Neural progenitor cell (in vitro differentiated cells): ENCODE data around the gene SOD3. TPM values are rescaled to one million over a fixed set of nuclear protein-coding genes. Genes with fewer than 3 reads are reported as not detected.

Experiments
- DNase-seq: peaks from one replicate; pipeline ENCODE4 v3.0.0-alpha.2; 2016; ENCODE audit warnings: low spot score
- H2AFZ ChIP-seq: fragments of 200-600 bp; sonication (generic); replicated peaks from 2 replicates; pipeline ENCODE4 v1.6.1; 2016; ENCODE audit warnings: antibody characterized with exemption
- H3F3A ChIP-seq: fragments of 200-600 bp; sonication (generic); 2 replicates; pipeline ENCODE4 v1.6.1; 2016; ENCODE audit warnings: antibody characterized with exemption, low read depth
- H3K27ac ChIP-seq: fragments of 200-600 bp; sonication (generic); 2 replicates; pipeline ENCODE4 v1.5.1; 2016; ENCODE audit warnings: mild to moderate bottlenecking
- H3K27me3 ChIP-seq: fragments of 200-600 bp; sonication (generic); 2 replicates; pipeline ENCODE4 v1.6.1; 2016; ENCODE audit warnings: mild to moderate bottlenecking, moderate library complexity
- H3K36me3 ChIP-seq: fragments of 200-600 bp; sonication (generic); 2 replicates; pipeline ENCODE4 v1.5.1; 2016
- H3K4me1 ChIP-seq: fragments of 200-600 bp; sonication (generic); 2 replicates; pipeline ENCODE4 v1.6.1; 2016; ENCODE audit warnings: mixed run types
- H3K4me2 ChIP-seq: fragments of 200-600 bp; sonication (generic); 2 replicates; pipeline ENCODE4 v1.6.1; 2016
- H3K4me3 ChIP-seq: fragments of 200-600 bp; sonication (generic); 2 replicates; pipeline ENCODE4 v1.5.1; 2016
- H3K79me2 ChIP-seq: fragments of 200-600 bp; sonication (generic); 2 replicates; pipeline ENCODE4 v1.6.1; 2016; ENCODE audit warnings: low read depth
- H3K9ac ChIP-seq: fragments of 200-600 bp; sonication (generic); 2 replicates; pipeline ENCODE4 v1.6.1; 2016
- H3K9me3 ChIP-seq: fragments of 200-600 bp; sonication (generic); 2 replicates; pipeline ENCODE4 v1.5.1; 2016; ENCODE audit warnings: low read depth
- H4K20me1 ChIP-seq: fragments of 200-600 bp; sonication (generic); 2 replicates; pipeline ENCODE4 v1.6.1; 2016; ENCODE audit warnings: low read depth
- H3K27ac Mint-ChIP-seq: 3 replicates; pipeline ENCODE4 v1.8.0; 2021; ENCODE audit warnings: mixed read lengths
- H3K27me3 Mint-ChIP-seq: 2 replicates; pipeline ENCODE4 v1.8.0; 2022; ENCODE audit warnings: low read depth, mild to moderate bottlenecking, inconsistent platforms, moderate library complexity, mixed read lengths; ENCODE audit not compliant: insufficient read depth
- H3K36me3 Mint-ChIP-seq: 3 replicates; pipeline ENCODE4 v1.8.0; 2021; ENCODE audit warnings: mixed read lengths
- H3K4me1 Mint-ChIP-seq: 3 replicates; pipeline ENCODE4 v1.8.0; 2021; ENCODE audit warnings: mixed read lengths
- H3K4me3 Mint-ChIP-seq: 3 replicates; pipeline ENCODE4 v1.8.0; 2021; ENCODE audit warnings: mild to moderate bottlenecking, moderate library complexity, mixed read lengths
- H3K9me3 Mint-ChIP-seq: 3 replicates; pipeline ENCODE4 v1.8.0; 2020; ENCODE audit warnings: mixed read lengths
- CTCF ChIP-seq: fragments of 200-600 bp; sonication (generic); IDR thresholded peaks from 2 replicates; pipeline ENCODE4 v1.5.1; 2017; ENCODE audit warnings: antibody characterized with exemption, mild to moderate bottlenecking
- EZH2 ChIP-seq: fragments of 200-600 bp; sonication (generic); IDR thresholded peaks from 2 replicates; pipeline ENCODE4 v1.6.1; 2017; ENCODE audit warnings: antibody characterized with exemption, mild to moderate bottlenecking, moderate library complexity
- EZH2phosphoT487 ChIP-seq: fragments of 200-600 bp; sonication (generic); IDR thresholded peaks from 2 replicates; pipeline ENCODE4 v1.6.1; 2017; ENCODE audit warnings: antibody characterized with exemption
- total RNA-seq: library from RNA; depleted of rRNA; stranded (reverse); fragments of >200 nt; gene quantifications from 2 replicates; pipeline ENCODE4 v1.2.3, GENCODE V29; 2015; ENCODE audit warnings: low replicate concordance

The SOD3 gene
- total RNA-seq, 1 donor from 2014 or later, result 0.11 TPM

GRCh38 chr4:24764345-24764744 lies 31.0 kb upstream of the SOD3 start:
- H3K79me2 ChIP-seq, result no peaks in the 10 kb centered on the region
- H3K4me1 ChIP-seq, result peaks cover 2% of the 10 kb centered on the region
- H3K4me2 ChIP-seq, result no peak overlapping the region
- TF ChIP-seq CTCF (no peak), EZH2 (no peak), EZH2phosphoT487 (no peak)
- Mint-ChIP-seq H3K4me1 (no peaks in the 10 kb centered on the region), H3K9me3 (peaks cover 3% of the 10 kb centered on the region), H3K27ac (no peak overlapping the region), H3K4me3 (no peak overlapping the region), H3K27me3 (peaks cover 2% of the 10 kb centered on the region), H3K36me3 (no peaks in the 10 kb centered on the region)
- H3F3A ChIP-seq, result no peaks in the 10 kb centered on the region
- H3K27me3 ChIP-seq, result no peaks in the 10 kb centered on the region
- H2AFZ ChIP-seq, result no peak overlapping the region
- H3K36me3 ChIP-seq, result no peaks in the 10 kb centered on the region
- H4K20me1 ChIP-seq, result no peaks in the 10 kb centered on the region
- H3K4me3 ChIP-seq, result no peak overlapping the region
- DNase-seq, result no peak
- no peak overlapping the region for H3K9ac ChIP-seq
- no peak overlapping the region for H3K27ac ChIP-seq
- H3K9me3 ChIP-seq, result no peaks in the 10 kb centered on the region

- DNase-seq, result no peak
- peaks cover 3% of the 10 kb centered on the region for H3K9me3 Mint-ChIP-seq
- H3K27me3 Mint-ChIP-seq, result peaks cover 4% of the 10 kb centered on the region
- Histone ChIP-seq H2AFZ (no peak overlapping the region), H3K27me3 (no peaks in the 10 kb centered on the region), H3K4me2 (no peak overlapping the region), H3K36me3 (no peaks in the 10 kb centered on the region), H3K4me1 (peaks cover 7% of the 10 kb centered on the region), H3K9ac (no peak overlapping the region), H3K27ac (no peak overlapping the region), H3F3A (no peaks in the 10 kb centered on the region), H3K79me2 (no peaks in the 10 kb centered on the region), H3K9me3 (no peaks in the 10 kb centered on the region), H3K4me3 (no peak overlapping the region), H4K20me1 (no peaks in the 10 kb centered on the region)
- H3K4me1 Mint-ChIP-seq, result peaks cover 8% of the 10 kb centered on the region
- no peak overlapping the region for H3K4me3 Mint-ChIP-seq
- no peak overlapping the region for H3K27ac Mint-ChIP-seq
- H3K36me3 Mint-ChIP-seq, result no peaks in the 10 kb centered on the region
- TF ChIP-seq EZH2, result no peak
- no peak for TF ChIP-seq CTCF
- no peak for TF ChIP-seq EZH2phosphoT487
Observed at GRCh38 chr4:24765376-24765988, 29.9 kb upstream of the SOD3 start.

- H3K36me3 Mint-ChIP-seq, result no peaks in the 10 kb centered on the region
Observed at GRCh38 chr4:24768006-24768405, 27.4 kb upstream of the SOD3 start.

More at GRCh38 chr4:24768006-24768405, 27.4 kb upstream of the SOD3 start:
- Histone ChIP-seq H3K4me3 (no peak overlapping the region), H3K9me3 (no peaks in the 10 kb centered on the region), H3K79me2 (no peaks in the 10 kb centered on the region), H3K4me1 (peaks cover 7% of the 10 kb centered on the region), H3K4me2 (no peak overlapping the region), H2AFZ (no peak overlapping the region), H3K27me3 (no peaks in the 10 kb centered on the region), H3K27ac (no peak overlapping the region), H4K20me1 (no peaks in the 10 kb centered on the region), H3K9ac (no peak overlapping the region), H3K36me3 (no peaks in the 10 kb centered on the region), H3F3A (no peaks in the 10 kb centered on the region)
- TF ChIP-seq CTCF (no peak), EZH2 (no peak), EZH2phosphoT487 (no peak)
- no peak overlapping the region for H3K27ac Mint-ChIP-seq
- H3K4me3 Mint-ChIP-seq, result no peak overlapping the region
- no peak for DNase-seq
- peaks cover 3% of the 10 kb centered on the region for H3K9me3 Mint-ChIP-seq
- H3K27me3 Mint-ChIP-seq, result peaks cover 8% of the 10 kb centered on the region
- H3K4me1 Mint-ChIP-seq, result peaks cover 13% of the 10 kb centered on the region
